GM23338 (cell line): Measurements from ENCODE around the gene PPP1R18. TPM values are rescaled to one million over a fixed set of nuclear protein-coding genes. Genes with fewer than 3 reads are reported as not detected.
A peak's percentile ranks its signal among the peaks of the same experiment; 100 is the strongest.

Experiments
- ATAC-seq: fragments of 200-7000 bp; cut with Tn5 transposase; 3 replicates; pipeline ENCODE4 v1.9.1; 2020
- DNase-seq: peaks from one replicate; pipeline ENCODE4 v3.0.0-alpha.2; 2015; ENCODE audit warnings: low spot score
- H2AFZ ChIP-seq: fragments of 200-600 bp; sonication (generic); 2 replicates; pipeline ENCODE4 v1.8.0; 2016; ENCODE audit warnings: antibody characterized with exemption, mild to moderate bottlenecking, moderate library complexity
- H3F3A ChIP-seq: fragments of 200-600 bp; sonication (generic); replicated peaks from 2 replicates; pipeline ENCODE4 v1.8.0; 2017; ENCODE audit warnings: antibody characterized with exemption, mixed run types, low read depth
- H3K27ac ChIP-seq: fragments of 200-600 bp; sonication (generic); 2 replicates; pipeline ENCODE4 v1.6.1; 2016; ENCODE audit warnings: low read depth
- H3K27me3 ChIP-seq: fragments of 200-600 bp; sonication (generic); 2 replicates; pipeline ENCODE4 v1.8.0; 2016; ENCODE audit warnings: mild to moderate bottlenecking, mixed run types, moderate library complexity; ENCODE audit not compliant: insufficient read depth
- H3K36me3 ChIP-seq: fragments of 200-600 bp; sonication (generic); 2 replicates; pipeline ENCODE4 v1.8.0; 2016; ENCODE audit warnings: mild to moderate bottlenecking; ENCODE audit not compliant: insufficient read depth
- H3K4me1 ChIP-seq: fragments of 200-600 bp; sonication (generic); 2 replicates; pipeline ENCODE4 v1.8.0; 2016; ENCODE audit warnings: mild to moderate bottlenecking, moderate library complexity; ENCODE audit not compliant: insufficient read depth
- H3K4me2 ChIP-seq: fragments of 200-600 bp; sonication (generic); 2 replicates; pipeline ENCODE4 v1.7.1; 2017; ENCODE audit warnings: mixed run types
- H3K4me3 ChIP-seq: fragments of 200-600 bp; sonication (generic); 2 replicates; pipeline ENCODE4 v1.6.1; 2016; ENCODE audit warnings: mixed run types
- H3K79me2 ChIP-seq: fragments of 200-600 bp; sonication (generic); replicated peaks from 2 replicates; pipeline ENCODE4 v1.8.0; 2017; ENCODE audit warnings: mild to moderate bottlenecking; ENCODE audit not compliant: insufficient read depth
- H3K9me2 ChIP-seq: fragments of 200-600 bp; sonication (generic); 2 replicates; pipeline ENCODE4 v1.8.0; 2017; ENCODE audit not compliant: insufficient read depth
- H4K20me1 ChIP-seq: fragments of 200-600 bp; sonication (generic); replicated peaks from 2 replicates; pipeline ENCODE4 v1.8.0; 2017; ENCODE audit warnings: mild to moderate bottlenecking; ENCODE audit not compliant: insufficient read depth
- H3K27ac Mint-ChIP-seq: 2 replicates; pipeline ENCODE4 v1.8.0; 2020; ENCODE audit warnings: inconsistent platforms, mild to moderate bottlenecking, moderate library complexity, mixed read lengths
- H3K27me3 Mint-ChIP-seq: 3 replicates; pipeline ENCODE4 v1.8.0; 2022; ENCODE audit warnings: low read depth, mild to moderate bottlenecking, moderate library complexity, mixed read lengths, inconsistent platforms; ENCODE audit not compliant: insufficient read depth, poor library complexity
- H3K36me3 Mint-ChIP-seq: 3 replicates; pipeline ENCODE4 v1.8.0; 2021; ENCODE audit warnings: low read depth, mild to moderate bottlenecking, inconsistent platforms, moderate library complexity, mixed read lengths
- H3K4me1 Mint-ChIP-seq: 3 replicates; pipeline ENCODE4 v1.8.0; 2020; ENCODE audit warnings: mild to moderate bottlenecking, inconsistent platforms, mixed read lengths
- H3K4me3 Mint-ChIP-seq: 3 replicates; pipeline ENCODE4 v1.8.0; 2021; ENCODE audit warnings: moderate library complexity, mild to moderate bottlenecking, inconsistent platforms, mixed read lengths
- H3K9me3 Mint-ChIP-seq: 3 replicates; pipeline ENCODE4 v1.8.0; 2020; ENCODE audit warnings: moderate library complexity, mild to moderate bottlenecking, inconsistent platforms, mixed read lengths
- EZH2 ChIP-seq: fragments of 200-600 bp; sonication (generic); IDR thresholded peaks from one replicate; pipeline ENCODE4 v1.8.0; 2017; ENCODE audit warnings: antibody characterized with exemption, mild to moderate bottlenecking, low read depth; ENCODE audit not compliant: unreplicated experiment
- JUNB ChIP-seq: IDR thresholded peaks from one replicate; pipeline ENCODE4 v1.6.1; 2016; ENCODE audit warnings: antibody characterized with exemption; ENCODE audit not compliant: unreplicated experiment
- NANOG ChIP-seq: IDR thresholded peaks from 2 replicates; pipeline ENCODE4 v1.6.1; 2016; ENCODE audit warnings: antibody characterized with exemption, borderline replicate concordance
- POLR2AphosphoS5 ChIP-seq: IDR thresholded peaks from 2 replicates; pipeline ENCODE4 v1.6.1; 2016; ENCODE audit warnings: antibody characterized with exemption, low read depth
- REST ChIP-seq: IDR thresholded peaks from one replicate; pipeline ENCODE4 v1.6.1; 2018; ENCODE audit warnings: antibody characterized with exemption; ENCODE audit not compliant: unreplicated experiment
- ZNF114 ChIP-seq: fragments of 250-450 bp; sonication (Bioruptor Pico); IDR thresholded peaks from 2 replicates; pipeline ENCODE4 v1.5.0; 2020; ENCODE audit warnings: mild to moderate bottlenecking, moderate library complexity
- ZNF462 ChIP-seq: fragments of 250-450 bp; sonication (Bioruptor Pico); IDR thresholded peaks from 2 replicates; pipeline ENCODE4 v1.5.0; 2020; ENCODE audit warnings: mild to moderate bottlenecking, moderate library complexity
- polyA plus RNA-seq: library from polyadenylated mRNA; unstranded; fragments of >200 nt; fragmentation: Nextera tagmentation; extraction: Ambion mirVana; gene quantifications from 2 replicates; pipeline ENCODE4 v1.2.1, GENCODE V29; 2016
- total RNA-seq: library from RNA; depleted of rRNA; stranded (reverse); fragments of >200 nt; shearing (Covaris generic); gene quantifications from 2 replicates; pipeline ENCODE4 v1.2.3, GENCODE V29; 2014

Gene PPP1R18
- total and polyA plus RNA-seq, 2 experiments from 2014 or later, result 17.1 to 19.2 TPM

DNA sequence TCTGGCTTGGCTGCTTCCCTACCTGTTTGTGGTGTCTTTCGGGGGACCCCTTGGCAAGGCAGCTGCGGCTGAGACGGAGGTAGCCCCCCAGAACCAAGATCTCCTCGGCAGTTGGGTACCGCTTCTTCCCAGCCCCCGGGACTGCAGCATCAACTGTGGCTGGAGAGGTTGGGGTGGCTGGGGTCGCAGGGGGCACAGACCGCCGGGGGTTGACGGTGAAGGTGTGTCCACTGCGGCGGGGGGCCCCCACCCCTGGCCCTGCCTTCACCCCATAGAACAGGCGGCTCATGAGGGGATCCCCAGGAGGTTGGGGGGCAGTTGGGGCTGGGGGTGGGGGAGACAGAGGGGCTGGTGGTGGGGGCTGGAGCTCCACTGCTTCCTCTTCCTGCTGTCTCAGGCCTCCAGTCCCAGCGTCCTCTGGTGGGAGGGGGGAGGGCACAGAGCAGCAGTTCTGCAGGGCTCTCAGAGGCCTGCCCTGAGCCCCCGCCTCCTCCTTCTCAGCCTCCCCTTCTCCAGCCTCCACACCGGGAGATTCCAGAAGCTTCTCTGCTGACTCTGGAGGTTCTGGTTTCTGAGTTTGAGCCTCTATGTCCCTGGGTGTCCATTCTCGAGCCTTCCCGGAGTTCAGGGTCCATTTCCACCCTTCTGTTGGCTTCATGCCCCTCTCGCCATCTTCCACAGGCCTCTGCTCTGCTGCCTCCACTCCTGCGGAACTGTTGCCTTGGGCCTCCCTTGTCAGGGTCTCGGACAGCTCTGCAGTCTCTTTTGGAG is 1.9 kb downstream of the PPP1R18 start:
- H3K4me1 Mint-ChIP-seq, result peaks cover 65% of the 10 kb centered on the region
- H4K20me1 ChIP-seq, result no peaks in the 10 kb centered on the region; the same call in 1 of the 2 replicates
- peak overlapping the region; percentile 81 for H3K4me3 Mint-ChIP-seq

More for the DNA sequence above, 1.9 kb downstream of the PPP1R18 start:
- H3K36me3 ChIP-seq, result no peaks in the 10 kb centered on the region
- TF ChIP-seq NANOG (no peak), POLR2AphosphoS5 (no peak), REST (no peak), EZH2 (no peak), ZNF114 (no peak), JUNB (no peak), ZNF462 (CRISPR knock-in tag) (no peak)
- no peak overlapping the region for H3K27ac Mint-ChIP-seq
- H3K27me3 Mint-ChIP-seq, result peaks cover 29% of the 10 kb centered on the region
- no peaks in the 10 kb centered on the region; the same call in 2 of the 3 replicates for H3K9me3 Mint-ChIP-seq
- H3K4me1 ChIP-seq, result peaks cover 45% of the 10 kb centered on the region
- ATAC-seq (no peak), DNase-seq (no peak)
- H3K27me3 ChIP-seq, result 0 out of 2 replicates have a peak, but pooled peaks cover 5% of the 10 kb centered on the region
- H3K9me2 ChIP-seq, result no peaks in the 10 kb centered on the region
- peaks cover 17% of the 10 kb centered on the region for H3K36me3 Mint-ChIP-seq
- H2AFZ ChIP-seq, result no peak overlapping the region
- H3K79me2 ChIP-seq, result peaks cover 22% of the 10 kb centered on the region
- peak overlapping the region; percentile 45 for H3K4me3 ChIP-seq
- H3K4me2 ChIP-seq, result peak overlapping the region; percentile 98
- no peak overlapping the region for H3K27ac ChIP-seq
- 0 out of 2 replicates have a peak, but pooled peaks cover 9% of the 10 kb centered on the region for H3F3A ChIP-seq
